HG02759 (cell line): ENCODE measurements around the gene MRGPRE.
"Not testable (repeated sequence)": the region's sequence is repeated elsewhere in the genome, so short reads cannot be mapped to it uniquely, and the experiment has no call there.

Experiments used
- ATAC-seq: cut with Tn5 transposase; IDR thresholded peaks from one replicate; pipeline ENCODE4 v1.9.1; 2021; ENCODE audit warnings: mild to moderate bottlenecking, moderate library complexity; ENCODE audit not compliant: unreplicated experiment

The MRGPRE gene

GRCh38 chr11:3231851-3232744 lies at the start of gene MRGPRE:
Gene MRGPRE, minus strand, starts transcription at chr11:3232417. Its CDS starts 3,618 bp downstream, at chr11:3228799.
- no peak for ATAC-seq

- ATAC-seq = not testable (repeated sequence)
Measured at GRCh38 chr11:3281146-3281545, 48.9 kb upstream of the MRGPRE start.

- ATAC-seq = not testable (repeated sequence)
Measured at GRCh38 chr11:3280662-3281061, 48.4 kb upstream of the MRGPRE start.

- ATAC-seq = not testable (repeated sequence)
Measured at GRCh38 chr11:3278922-3279321, 46.7 kb upstream of the MRGPRE start.

- not testable (repeated sequence) for ATAC-seq
Measured at GRCh38 chr11:3273629-3274028, 41.4 kb upstream of the MRGPRE start.

GRCh38 chr11:3262548-3262947 lies 30.3 kb upstream of the MRGPRE start:
- ATAC-seq = not testable (repeated sequence)

GRCh38 chr11:3261831-3262230 lies 29.6 kb upstream of the MRGPRE start:
- ATAC-seq = not testable (repeated sequence)

GRCh38 chr11:3257509-3257908 lies 25.3 kb upstream of the MRGPRE start:
- ATAC-seq = not testable (repeated sequence)

- not testable (repeated sequence) for ATAC-seq
Measured at GRCh38 chr11:3255241-3255640, 23.0 kb upstream of the MRGPRE start.

GRCh38 chr11:3254773-3255172 lies 22.6 kb upstream of the MRGPRE start:
- ATAC-seq = not testable (repeated sequence)

GRCh38 chr11:3245071-3245470 lies 12.9 kb upstream of the MRGPRE start:
- ATAC-seq = no peak

GRCh38 chr11:3243880-3244279 lies 11.7 kb upstream of the MRGPRE start:
- no peak for ATAC-seq

GRCh38 chr11:3237119-3237518 lies 4.9 kb upstream of the MRGPRE start:
- ATAC-seq = no peak

- no peak for ATAC-seq
Measured at GRCh38 chr11:3234846-3235245, 2.6 kb upstream of the MRGPRE start.

- ATAC-seq = no peak
Measured at GRCh38 chr11:3232956-3233355, 739 bp upstream of the MRGPRE start.

- ATAC-seq = no peak
Measured at GRCh38 chr11:3231550-3231850, 717 bp downstream of the MRGPRE start.

- no peak for ATAC-seq
Measured at GRCh38 chr11:3230636-3231549, 1.3 kb downstream of the MRGPRE start.

GRCh38 chr11:3229673-3230630 lies 2.3 kb downstream of the MRGPRE start:
- no peak for ATAC-seq

GRCh38 chr11:3228445-3228829 lies 3.8 kb downstream of the MRGPRE start:
- no peak for ATAC-seq

- ATAC-seq = no peak
Measured at GRCh38 chr11:3227568-3228444, 4.4 kb downstream of the MRGPRE start.
